HG03442 (cell line): Measurements from ENCODE around the gene ETFRF1.

ENCODE experiments used
- ATAC-seq: cut with Tn5 transposase; IDR thresholded peaks from one replicate; pipeline ENCODE4 v1.9.1; 2021; ENCODE audit warnings: mild to moderate bottlenecking, moderate library complexity; ENCODE audit not compliant: unreplicated experiment

Gene ETFRF1, protein sequence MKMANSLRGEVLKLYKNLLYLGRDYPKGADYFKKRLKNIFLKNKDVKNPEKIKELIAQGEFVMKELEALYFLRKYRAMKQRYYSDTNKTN

DNA sequence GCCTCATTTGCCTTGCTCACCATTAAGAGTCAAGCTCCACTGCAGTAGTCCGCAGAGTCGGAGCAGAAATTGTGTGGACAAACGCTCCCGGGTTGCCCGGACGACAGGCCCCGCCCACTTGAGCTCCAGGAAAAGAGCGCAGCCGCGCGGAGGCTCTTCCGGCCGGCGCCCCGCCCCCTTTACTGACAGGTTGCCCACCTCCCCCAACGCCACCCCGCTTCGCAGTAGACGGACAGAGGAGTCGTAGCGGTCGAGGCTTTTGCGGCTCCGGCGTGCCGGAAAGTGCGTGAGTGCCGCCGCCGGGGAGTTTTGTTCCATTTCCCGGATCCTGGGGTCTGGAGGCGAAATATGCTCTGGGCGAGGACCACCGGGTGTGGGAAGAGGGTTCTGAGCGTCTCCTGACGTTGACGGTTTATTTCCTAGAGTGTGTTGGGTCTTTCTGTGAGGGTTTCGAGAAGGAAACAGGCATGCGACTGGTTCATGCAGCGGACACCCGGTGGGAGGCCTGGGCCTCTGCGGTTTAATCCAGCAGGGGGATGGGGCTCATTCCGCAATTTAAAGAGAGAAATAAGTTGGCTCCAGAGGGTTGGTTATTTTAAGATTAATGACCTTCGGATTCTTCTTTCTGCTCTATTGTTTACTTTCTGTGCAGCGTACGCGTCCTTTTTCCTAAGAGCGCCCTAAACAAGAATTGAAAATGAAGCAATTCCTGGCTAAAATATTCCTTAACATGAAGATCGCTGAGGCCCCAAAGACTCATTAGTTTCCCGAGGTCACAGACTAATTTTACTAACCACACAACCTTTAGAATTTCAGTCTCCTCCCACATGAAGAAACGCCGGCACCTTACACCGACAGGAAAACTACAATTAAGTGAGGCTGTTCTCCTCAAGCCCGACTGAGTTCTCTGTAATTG is at the start of gene ETFRF1, which contains the start of gene DNAI7:
ETFRF1 (plus strand) TSS at position 182 of the 916 bp plus-strand sequence. CDS start 8,720 bp downstream, outside the sequence.
DNAI7 (minus strand) TSS at position 105 of the 916 bp plus-strand sequence; CDS start at position 23, 82 bp downstream.
- peak; percentile 93 for ATAC-seq

DNA sequence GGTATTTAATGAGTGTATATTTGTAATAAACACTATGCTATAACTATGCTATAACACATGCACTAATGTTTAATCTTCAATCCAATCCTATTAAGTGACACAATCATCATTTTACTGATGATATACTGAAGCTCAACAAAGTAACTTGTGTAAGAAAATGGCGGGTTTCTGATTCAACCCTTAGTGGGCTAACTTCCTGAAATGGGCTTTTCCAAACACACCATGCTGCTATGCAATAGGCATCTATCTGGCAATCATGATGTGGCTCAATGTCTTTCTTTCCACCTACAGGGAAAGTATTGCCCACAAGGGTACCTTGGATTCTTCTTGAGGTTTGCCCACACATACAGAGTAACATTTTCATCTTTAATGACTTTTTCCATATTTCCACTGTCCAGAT is 48.4 kb upstream of the ETFRF1 start:
- ATAC-seq = no peak

DNA sequence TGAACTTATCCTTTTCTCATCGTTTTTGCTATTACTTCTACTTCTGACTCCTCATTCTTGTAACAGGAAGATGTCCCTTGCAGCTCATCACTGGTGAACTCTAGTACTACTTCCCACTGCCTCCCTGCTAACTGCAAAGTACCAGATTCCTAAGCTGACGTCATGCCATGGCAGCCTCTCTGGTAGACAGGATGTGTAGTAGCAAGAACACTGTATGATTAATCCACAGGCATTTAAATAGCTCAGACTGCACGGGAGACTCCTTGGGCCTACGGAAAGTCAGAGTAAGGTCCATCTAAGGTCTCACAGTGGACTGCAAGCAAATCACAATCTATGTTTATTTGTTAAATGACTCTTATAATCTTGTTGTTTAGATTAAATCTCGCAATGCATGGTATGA is 43.6 kb upstream of the ETFRF1 start:
- ATAC-seq = no peak

DNA sequence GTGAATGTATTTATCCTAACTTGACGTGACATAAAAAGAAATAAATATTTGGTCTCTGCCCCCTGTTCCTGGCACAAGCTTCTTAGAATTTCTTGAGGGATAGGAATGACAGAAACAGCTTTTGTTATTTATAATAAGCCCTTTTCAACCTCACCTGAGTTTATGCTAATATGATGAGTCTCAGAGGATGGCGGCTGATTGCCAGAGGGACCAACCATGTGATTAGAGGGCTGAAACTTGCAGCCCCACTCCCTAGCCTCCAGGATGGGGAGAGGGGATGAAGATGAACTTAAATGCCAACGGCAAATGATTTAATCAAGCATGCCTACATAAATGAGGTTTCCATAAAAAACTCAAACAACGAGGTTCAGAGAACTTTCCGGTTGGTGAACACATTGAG is 43.0 kb upstream of the ETFRF1 start:
- no peak for ATAC-seq

DNA sequence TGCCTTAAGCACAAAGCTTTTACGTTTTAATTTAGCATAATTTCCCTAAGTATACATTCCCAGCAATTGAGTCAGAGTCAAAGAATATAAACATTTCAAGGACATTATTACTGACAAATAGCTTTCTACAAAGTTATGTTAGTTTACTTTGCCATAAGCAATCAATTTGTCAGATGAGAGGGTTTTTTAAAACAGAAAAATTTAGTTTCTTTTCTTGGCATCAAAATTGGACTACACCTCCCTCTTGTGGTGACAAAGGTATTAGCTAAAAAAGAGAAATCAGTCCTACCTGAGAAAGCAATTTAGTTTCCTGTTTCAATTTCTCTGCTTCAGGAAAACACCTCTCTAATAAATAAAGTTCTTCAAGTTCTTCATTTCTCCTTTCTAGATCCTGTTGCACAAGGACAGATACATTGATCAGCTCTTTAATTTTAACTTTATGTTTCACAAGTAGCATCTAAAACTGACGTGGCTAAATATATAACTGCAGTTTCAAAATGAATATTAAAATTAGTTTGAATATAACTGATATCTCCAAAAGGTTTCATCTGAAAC is 39.9 kb upstream of the ETFRF1 start:
- ATAC-seq = peak; percentile 44

DNA sequence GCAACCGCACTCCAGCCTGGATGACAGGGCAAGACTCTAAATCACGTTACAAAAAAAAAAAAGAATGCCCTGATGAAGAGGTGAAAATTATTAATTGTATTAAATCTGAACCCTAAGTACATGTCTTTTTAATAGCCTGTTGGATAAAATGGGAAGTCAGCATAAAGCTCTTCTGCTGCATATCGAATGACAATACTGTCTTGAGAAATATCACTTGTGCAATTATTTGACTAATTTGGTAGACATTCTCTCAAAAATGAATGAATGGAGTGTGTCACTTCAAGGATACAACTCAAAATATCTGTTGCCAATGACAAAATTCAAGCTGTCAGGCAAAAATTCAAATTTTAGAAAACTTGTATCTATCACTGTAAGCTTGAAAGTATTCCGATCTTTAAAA is 39.0 kb upstream of the ETFRF1 start:
- ATAC-seq = no peak

DNA sequence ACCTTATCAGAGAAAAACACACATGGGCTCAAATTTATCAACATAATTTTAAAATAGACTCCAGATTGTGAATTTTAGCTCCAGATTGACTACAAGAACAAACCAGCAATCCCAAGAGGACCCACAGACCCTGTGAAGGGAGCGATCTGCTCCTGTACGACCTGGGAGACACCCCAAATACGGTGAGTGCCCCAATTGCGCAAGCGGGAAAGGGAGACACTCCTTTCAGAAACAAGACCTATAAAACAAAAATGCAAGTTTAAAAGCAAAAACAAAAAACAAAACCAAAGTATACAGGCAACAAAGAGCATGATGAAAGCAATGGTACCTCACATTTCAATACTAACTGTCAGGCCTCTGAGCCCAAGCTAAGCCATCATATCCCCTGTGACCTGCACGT is 32.2 kb upstream of the ETFRF1 start:
- no peak for ATAC-seq

DNA sequence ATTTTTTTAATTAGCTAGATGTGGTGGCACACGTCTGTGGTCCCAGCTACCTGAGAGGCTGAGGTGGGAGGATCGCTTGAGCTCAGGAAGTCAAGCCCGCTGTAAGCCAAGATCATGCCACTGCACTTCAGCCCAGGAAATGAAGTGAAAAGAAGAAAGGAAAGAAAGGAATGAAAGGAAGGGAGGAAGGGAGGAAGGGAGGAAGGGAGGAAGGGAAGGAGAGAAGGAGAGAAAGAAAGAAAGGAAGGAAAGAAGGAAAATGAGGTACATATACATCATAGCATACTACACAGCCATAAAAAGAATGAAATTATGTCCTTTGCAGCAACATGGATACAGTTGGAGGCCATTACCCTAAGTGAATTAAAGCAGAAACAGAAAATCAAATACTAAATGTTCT is 12.3 kb upstream of the ETFRF1 start:
- no peak for ATAC-seq

DNA sequence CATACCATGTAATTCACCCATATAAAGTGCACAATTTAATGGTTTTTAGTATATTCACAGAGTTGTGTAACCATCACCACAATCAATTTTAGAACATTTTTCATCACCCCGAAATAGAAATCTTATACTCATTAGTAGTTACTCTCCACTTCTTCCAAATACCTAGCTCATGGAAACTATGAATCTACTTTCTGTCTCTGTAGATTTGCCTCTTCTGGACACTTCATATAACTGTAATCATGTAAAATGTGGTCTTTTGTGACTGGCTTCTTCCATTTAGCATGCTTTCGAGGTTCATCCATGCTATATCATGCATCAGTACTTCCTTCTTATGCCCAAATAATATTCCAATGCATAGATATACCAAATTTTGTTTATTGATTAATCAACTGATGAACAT is 10.9 kb upstream of the ETFRF1 start:
- ATAC-seq = no peak

DNA sequence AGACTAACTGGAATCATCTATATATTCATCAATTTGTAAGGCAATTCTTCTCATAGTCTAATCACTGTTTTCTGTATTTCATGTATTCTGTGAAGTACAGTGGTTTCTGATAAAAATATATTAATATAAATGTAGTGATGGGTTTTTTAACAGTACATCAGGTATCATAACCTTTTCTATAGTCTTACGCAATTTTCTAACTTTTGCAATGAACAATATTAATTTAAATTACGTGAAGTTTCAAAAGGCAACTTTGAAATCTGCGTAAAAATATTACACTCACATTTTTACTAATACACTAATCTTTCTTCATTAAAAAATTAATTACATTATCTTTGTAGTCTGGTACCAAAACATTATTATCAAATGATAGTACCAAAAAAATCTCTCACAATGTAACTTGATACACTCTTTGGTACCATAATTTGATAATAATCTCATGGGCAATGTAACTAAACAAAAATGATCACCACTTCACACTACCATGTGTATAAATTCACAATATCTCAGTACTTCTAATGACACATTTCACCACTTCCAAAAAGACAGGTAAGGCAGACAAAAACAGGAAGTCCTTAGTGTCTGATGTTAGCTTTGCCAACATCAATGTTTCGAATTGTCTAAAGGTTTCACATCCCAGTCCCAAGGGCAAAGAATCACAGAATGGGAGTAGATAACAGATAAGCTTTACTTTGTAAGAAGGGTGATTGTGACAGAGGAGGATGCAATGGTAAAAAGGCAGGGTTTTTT is 8.8 kb upstream of the ETFRF1 start:
- peak; percentile 60 for ATAC-seq

DNA sequence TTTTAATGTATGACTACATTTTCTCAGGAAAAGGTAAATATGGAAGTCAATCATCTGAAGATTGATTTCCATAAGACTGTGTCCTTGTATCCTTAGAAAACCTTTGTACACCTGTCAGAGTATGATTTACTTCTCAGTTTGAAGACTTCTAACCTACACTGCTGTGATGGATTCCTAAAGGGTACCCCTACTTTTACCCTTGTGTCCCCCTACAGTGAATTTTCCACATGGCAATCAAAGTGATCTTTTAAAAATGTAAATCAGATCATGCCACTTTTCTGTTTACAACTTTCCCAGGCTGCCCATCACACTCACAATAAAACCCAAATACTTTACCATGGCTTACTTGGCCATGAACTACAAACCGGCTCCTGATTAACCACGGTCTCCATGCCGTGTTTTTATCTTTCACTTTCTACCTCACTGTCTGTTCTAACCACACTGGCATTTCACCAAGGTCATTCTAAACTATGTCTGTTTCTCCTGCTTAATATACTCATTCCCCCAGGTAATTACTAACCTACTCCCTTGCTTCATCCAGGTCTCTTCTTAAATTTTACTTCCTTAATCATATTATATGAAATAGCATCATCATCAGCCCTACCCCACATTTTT is 8.1 kb upstream of the ETFRF1 start:
- ATAC-seq = peak; percentile 82

DNA sequence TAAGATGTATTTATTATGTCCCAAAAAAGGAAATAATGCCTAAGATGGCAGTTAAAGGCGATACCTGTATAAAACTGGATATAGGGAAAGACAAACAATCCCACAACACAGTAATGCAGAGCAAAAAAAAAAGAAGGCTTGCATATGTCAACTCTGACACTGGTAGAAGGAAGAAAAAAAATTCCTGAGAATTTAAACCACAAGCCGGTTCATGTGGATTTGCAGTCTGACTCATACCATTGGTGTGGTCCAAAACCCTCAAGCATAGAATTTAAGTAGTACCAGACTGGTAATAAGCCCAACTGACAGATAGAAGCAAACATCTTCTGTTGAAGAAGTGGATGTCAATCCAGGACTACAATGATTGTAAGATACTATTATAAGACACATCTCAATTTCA is 7.3 kb upstream of the ETFRF1 start:
- no peak for ATAC-seq

DNA sequence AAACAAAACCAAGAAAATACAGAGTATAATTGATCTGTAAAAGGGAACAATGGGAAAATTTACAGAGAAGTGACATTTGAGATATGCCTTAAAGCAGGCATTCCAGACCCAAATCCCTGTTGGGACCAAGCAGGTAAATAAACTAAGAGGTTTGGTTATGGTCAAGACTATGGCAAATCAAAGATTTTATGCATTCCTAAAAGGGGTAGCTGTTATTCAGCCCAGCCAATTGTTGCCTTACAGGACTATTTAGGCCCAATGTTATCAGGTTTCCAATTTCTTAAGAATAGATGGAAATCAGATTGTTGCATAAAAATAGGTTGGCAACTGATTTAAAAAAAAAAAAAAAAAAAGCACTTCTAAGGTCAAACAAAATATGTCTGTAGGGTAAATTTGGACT is 5.4 kb upstream of the ETFRF1 start:
- no peak for ATAC-seq

DNA sequence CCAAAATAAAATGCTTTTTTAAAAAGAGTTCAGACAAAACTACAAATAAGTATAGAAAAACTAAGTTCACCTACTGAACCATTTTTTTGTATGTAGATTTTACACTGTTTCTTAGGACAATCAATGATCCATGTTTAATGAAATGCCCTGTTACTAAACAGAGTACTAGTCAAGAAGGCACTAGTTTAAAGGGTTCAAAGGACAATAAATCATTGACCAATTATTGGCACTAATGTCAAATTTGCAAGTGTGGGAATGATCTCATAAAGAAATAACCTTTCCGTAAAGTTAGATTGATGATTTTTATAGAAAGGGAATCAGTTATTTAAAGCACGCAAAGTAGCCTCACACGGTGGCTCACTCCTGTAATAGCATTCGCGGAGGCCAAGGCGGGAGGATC is 4.2 kb upstream of the ETFRF1 start:
- ATAC-seq = no peak

DNA sequence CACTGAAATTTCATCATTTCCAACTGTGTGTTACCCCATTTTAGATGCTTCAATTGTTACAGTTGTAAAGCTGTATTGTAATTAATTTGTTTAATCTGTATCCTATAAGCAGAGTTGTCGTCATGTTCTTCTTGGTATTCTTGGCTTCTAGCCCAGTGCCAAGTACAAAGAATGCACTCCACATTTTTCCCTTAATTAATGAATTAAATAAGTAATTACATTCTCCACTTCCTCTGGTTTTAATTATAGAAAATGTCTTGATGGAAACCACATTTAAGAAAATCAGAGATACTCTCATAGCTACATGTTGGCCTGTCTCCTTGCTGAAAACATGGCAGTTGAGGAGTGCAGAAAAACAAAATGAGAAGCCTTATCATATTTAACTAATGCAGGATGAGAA is 823 bp upstream of the ETFRF1 start:
- no peak for ATAC-seq

DNA sequence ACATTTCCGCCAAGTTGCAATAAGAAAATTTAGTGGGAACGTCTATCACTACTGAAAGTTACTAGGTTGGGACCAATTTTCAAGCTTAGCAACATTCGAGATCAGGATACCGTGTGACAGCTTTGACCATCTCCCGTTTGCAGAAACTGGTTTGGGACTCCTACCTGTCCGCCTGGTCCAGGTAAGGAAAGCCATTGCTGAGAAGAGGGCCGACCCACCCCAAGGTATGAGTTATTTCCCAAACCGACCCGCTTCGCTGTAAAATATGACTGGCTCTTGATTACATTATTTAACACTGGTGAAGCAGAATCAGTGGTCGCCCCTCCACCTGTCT is 348 bp upstream of the ETFRF1 start:
- no peak for ATAC-seq

DNA sequence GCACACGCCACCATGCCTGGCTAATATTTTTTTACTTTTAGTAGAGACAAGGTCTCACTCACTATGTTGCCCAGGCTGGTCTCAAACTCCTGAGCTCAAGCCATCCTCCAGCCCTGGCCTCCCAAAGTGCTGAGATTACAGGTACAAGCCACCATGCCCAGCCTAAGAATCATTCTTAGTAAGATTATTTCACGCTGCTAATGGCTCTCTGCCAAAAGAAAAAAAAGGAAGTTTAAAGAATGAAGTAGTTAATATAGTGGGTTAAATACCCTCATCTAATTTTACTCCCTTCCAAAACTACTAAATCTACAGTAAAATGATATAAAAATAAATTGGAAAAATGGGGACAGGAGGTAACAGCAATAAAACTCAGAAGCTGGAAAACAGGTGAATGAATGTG is 2.6 kb downstream of the ETFRF1 start:
- no peak for ATAC-seq

DNA sequence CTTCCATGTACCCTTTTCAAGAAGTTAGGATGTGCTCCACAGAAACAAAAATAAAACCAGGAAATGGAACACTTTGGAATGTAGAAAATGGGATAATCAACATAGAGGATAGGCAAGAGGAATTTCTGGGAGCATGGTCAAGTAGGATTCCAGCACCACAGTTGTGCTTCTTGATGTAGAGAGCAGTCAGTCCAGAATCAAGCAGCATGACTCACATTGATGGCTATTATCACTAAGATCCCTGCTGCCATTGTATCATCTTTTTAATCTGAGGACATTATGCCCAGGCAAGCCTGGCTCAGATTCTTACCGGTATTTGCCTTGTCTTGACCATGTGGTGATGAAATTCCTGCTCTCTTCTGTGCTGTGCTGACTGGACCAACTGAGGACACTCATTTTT is 5.7 kb downstream of the ETFRF1 start:
- ATAC-seq = no peak

DNA sequence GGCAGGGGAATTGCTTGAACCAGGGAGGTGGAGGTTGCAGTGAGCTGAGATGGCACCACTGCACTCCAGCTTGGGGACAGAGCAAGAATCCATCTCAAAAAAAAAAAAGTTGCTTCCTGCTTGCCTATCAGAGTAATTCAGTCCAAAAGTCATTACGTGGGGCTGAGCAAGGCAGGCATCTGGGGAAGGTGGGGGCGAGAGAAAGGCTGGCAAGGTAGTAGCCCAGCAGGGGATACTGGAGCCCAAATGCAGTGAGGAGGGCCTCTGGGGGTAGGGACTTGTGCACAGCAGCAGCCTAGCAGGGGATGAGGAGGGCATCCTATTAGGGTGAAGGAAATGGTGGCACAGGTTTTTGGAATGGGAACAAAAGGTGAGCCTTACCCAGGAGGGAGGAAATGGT is 7.1 kb downstream of the ETFRF1 start:
- ATAC-seq = no peak

DNA sequence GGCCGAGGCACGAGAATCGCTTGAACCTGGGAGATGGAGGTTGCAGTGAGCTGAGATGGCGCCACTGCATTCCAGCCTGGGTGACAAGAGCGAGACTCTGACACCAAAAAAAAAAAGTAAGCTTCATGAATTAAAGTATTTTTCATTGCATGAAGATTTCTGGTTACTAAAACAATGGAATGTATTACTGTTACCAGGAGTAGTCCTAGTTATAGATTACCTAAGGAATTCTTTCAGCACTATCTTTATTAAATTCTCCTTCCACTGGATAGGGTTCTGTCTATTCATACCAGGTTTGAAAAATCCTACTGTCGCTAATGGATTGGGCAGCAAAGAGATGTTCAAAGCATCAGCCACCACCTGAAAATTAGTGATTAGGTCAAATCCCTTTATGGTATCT is 12.4 kb downstream of the ETFRF1 start:
- ATAC-seq = no peak

DNA sequence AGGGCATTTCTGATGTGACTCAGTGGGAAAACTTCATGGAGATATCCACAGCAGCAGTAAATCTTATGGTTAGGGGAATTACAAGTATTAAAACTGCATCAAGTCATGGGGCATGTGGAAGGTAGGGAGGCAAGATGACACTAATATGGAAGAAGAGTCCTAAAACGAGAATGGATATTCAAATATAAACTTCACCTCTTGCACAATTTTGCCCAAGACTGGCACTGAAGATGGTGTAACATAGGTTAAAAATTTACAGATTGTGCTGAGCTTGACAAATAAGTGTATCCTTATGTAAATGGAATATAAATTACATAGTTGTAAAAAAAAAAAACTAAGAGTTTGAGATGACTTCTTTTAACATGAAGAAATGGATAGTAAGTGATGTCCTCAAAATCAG is 12.8 kb downstream of the ETFRF1 start:
- ATAC-seq = no peak
